ENCODE data around the gene DOCK11. TPM values are rescaled to one million over a fixed set of nuclear protein-coding genes. Genes with fewer than 3 reads are reported as not detected.

The DOCK11 gene
- total RNA-seq, 1 donor from 2014 or later: 22.1 TPM

DNA sequence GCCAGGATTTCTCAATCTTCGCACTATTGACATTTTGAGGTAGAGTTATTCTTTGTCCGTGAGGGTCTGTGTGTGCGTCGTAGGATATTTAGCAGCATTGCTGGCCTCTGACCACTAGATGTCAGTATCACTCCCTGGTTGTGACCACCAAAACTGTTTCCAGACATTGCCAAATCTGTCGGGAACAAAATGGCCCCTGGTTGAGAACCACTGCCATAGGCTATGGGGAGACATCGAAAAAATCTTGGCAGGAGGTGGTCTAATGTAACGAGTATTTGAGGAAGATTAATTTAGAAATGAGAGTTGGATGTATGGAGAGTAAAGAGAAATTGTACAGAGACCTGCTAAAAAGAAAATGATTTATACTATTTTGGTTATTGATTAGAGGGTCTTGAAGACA is 108.4 kb downstream of the DOCK11 start:
- DNase-seq (ENCODE audit: low spot score): no peak
- peaks cover 18% of the 10 kb centered on the region for H3K4me1 Mint-ChIP-seq (ENCODE audit: low read depth)
- H3K4me3 Mint-ChIP-seq (ENCODE audit: unreplicated experiment): no peak overlapping the region
- peaks cover 4% of the 10 kb centered on the region for H3K36me3 Mint-ChIP-seq (ENCODE audit: low read depth)
- no peaks in the 10 kb centered on the region for H3K9me3 Mint-ChIP-seq (ENCODE audit: low read depth)
- no peaks in the 10 kb centered on the region for H3K27me3 Mint-ChIP-seq (ENCODE audit: low read depth)
- TF ChIP-seq CTCF (IDR thresholded peaks at IDR 0.05): peak; percentile 89
- H3K27ac Mint-ChIP-seq (ENCODE audit: unreplicated experiment): peak overlapping the region; percentile 25

DNA sequence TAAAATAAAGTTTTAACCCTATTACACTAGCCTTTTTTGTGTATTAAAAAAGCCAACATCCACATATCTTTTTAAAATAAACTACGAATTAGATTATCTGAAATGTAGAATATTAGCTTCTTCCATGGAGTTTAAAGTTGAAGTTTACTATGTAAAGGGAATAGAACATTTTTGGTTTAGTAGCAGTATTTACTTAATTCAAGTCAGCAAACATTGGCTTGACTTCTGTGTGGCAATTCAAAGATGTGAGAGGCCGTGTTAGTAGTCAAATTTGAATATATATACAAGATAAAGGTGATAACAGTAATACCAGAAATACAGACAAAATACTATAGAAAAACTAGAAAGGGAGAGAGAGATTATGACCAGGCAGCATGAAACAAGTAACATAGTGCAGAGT is 116.7 kb downstream of the DOCK11 start:
- Mint-ChIP-seq H3K27me3 (ENCODE audit: low read depth) (no peaks in the 10 kb centered on the region), H3K4me3 (ENCODE audit: unreplicated experiment) (no peak overlapping the region), H3K9me3 (ENCODE audit: low read depth) (no peaks in the 10 kb centered on the region), H3K27ac (ENCODE audit: unreplicated experiment) (no peak overlapping the region), H3K36me3 (ENCODE audit: low read depth) (peaks cover 12% of the 10 kb centered on the region), H3K4me1 (ENCODE audit: low read depth) (no peaks in the 10 kb centered on the region)
- DNase-seq (ENCODE audit: low spot score): no peak
- no peak for TF ChIP-seq CTCF (IDR thresholded peaks at IDR 0.05)

DNA sequence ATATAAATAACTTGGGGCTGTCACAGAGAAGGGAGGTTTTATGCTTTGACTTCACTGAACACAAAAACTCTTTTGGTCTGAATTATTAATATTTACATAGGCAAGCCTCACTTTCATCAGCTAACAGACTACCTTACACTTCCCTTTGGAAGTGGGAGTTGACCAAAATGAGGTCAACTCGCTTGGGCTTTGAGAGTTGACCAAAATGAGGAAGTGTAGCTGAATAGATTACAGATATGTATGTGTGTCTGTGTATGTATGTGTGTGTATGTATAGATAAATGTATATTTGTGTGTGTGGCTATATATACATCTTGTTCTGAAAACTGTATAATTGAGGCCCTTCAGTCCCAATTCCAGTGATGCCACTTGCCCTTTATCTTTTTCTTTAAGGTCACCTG is 118.5 kb downstream of the DOCK11 start:
- Mint-ChIP-seq H3K4me3 (ENCODE audit: unreplicated experiment) (no peak overlapping the region), H3K4me1 (ENCODE audit: low read depth) (no peaks in the 10 kb centered on the region), H3K36me3 (ENCODE audit: low read depth) (peaks cover 8% of the 10 kb centered on the region), H3K27me3 (ENCODE audit: low read depth) (no peaks in the 10 kb centered on the region), H3K27ac (ENCODE audit: unreplicated experiment) (no peak overlapping the region), H3K9me3 (ENCODE audit: low read depth) (no peaks in the 10 kb centered on the region)
- no peak for TF ChIP-seq CTCF (IDR thresholded peaks at IDR 0.05)
- DNase-seq (ENCODE audit: low spot score): no peak

- DNase-seq (ENCODE audit: low spot score): no peak
- Mint-ChIP-seq H3K4me3 (ENCODE audit: unreplicated experiment) (no peak overlapping the region), H3K27ac (ENCODE audit: unreplicated experiment) (no peak overlapping the region), H3K9me3 (ENCODE audit: low read depth) (no peaks in the 10 kb centered on the region), H3K4me1 (ENCODE audit: low read depth) (no peaks in the 10 kb centered on the region), H3K27me3 (ENCODE audit: low read depth) (no peaks in the 10 kb centered on the region), H3K36me3 (ENCODE audit: low read depth) (peaks cover 7% of the 10 kb centered on the region)
- no peak for TF ChIP-seq CTCF (IDR thresholded peaks at IDR 0.05)
Measured at GRCh38 chrX:118615141-118615540, 119.5 kb downstream of the DOCK11 start.

DNA sequence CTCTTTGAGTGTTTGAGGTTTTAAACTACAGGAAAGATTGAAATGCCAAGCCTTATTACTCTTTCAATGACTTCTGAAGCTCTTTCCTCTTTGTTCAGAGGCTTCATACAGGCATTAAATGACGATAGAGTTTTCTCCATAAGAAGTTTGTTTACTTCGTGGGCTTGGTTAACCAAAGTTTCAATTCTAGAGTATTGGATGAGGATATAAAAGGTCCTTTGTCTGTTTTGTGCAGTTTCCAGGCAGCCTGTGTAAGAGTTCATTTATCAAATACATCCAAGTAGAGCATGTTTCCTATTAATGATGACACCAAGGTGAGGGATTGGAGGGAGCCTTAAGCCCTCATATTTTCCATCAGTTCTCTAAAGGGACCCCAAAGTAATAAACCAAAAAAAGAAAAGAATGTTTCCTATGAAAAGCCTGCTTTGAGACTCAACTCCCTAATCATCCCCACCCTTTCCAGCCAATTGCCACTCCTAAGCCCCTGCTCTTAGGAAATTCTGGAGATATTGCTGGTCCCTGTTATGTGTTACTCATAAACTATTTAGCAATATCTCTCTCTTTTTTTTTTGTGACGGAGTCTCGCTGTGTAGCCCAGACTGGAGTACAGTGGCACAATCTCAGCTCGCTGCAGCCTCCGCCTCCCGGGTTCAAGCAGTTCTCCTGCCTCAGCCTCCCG is 125.6 kb downstream of the DOCK11 start:
- Mint-ChIP-seq H3K36me3 (ENCODE audit: low read depth) (peaks cover 3% of the 10 kb centered on the region), H3K9me3 (ENCODE audit: low read depth) (no peaks in the 10 kb centered on the region), H3K27ac (ENCODE audit: unreplicated experiment) (no peak overlapping the region), H3K4me3 (ENCODE audit: unreplicated experiment) (no peak overlapping the region), H3K27me3 (ENCODE audit: low read depth) (no peaks in the 10 kb centered on the region), H3K4me1 (ENCODE audit: low read depth) (peaks cover 14% of the 10 kb centered on the region)
- TF ChIP-seq CTCF (IDR thresholded peaks at IDR 0.05): no peak
- DNase-seq (ENCODE audit: low spot score): no peak
